NCI-H226 (cell line): Measurements from ENCODE around the gene ARHGDIA.
A peak's percentile ranks its signal among the peaks of the same experiment; 100 is the strongest.

Experiments used
- DNase-seq: peaks from one replicate; pipeline ENCODE4 v3.0.0-alpha.2; 2015

ARHGDIA gene

GRCh38 chr17:81822996-81823819, 47.9 kb downstream of the ARHGDIA start:
- DNase-seq: no peak

- no peak for DNase-seq
Observed at GRCh38 chr17:81822312-81822637, 48.9 kb downstream of the ARHGDIA start.

GRCh38 chr17:81821603-81822311, 49.4 kb downstream of the ARHGDIA start:
- peak; percentile 86 for DNase-seq

- peak; percentile 39 for DNase-seq
Observed at GRCh38 chr17:81821147-81821546, 50.0 kb downstream of the ARHGDIA start.

GRCh38 chr17:81819708-81820107, 51.4 kb downstream of the ARHGDIA start:
- DNase-seq: no peak

- no peak for DNase-seq
Observed at GRCh38 chr17:81817758-81818147, 53.4 kb downstream of the ARHGDIA start.
